ENCODE results near the gene FAM135A. TPM values are rescaled to one million over a fixed set of nuclear protein-coding genes. Genes with fewer than 3 reads are reported as not detected.
"Not testable (repeated sequence)": the region's sequence is repeated elsewhere in the genome, so short reads cannot be mapped to it uniquely, and the experiment has no call there.

The FAM135A gene
- polyA plus RNA-seq, 1 donor from 2014 or later = 4.8 TPM

DNA sequence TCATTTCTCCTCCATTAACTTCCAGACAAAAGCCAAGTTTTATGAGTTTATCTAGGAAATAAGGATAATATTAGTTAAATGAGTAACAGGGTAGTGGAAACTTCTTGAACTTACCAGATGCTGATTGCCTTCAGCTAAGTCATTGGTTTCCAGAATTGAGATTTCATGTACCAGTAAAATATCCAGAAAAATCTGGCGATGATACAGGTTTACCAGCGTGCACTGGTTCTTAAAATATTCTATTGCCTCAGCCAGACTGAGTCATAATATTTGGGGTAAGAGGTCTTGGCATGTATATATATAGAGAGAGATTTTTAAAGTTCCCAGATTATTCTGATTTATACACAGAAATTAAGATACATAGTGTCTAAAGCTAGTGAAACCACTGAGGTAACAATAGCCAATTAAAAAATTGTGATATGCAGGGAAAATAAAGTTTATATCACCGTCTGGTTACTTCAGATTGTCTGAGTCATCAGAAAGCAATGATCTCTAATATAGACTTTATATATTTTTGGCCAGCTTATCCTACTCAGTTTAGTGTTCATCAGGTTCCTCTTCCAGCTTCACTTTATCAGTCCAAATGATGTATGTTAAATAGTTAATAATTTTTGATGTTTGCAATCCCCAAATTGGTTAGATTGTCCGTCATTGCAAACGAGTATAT lies 113.9 kb downstream of the FAM135A start:
- H3K4me1 Mint-ChIP-seq = no peaks in the 10 kb centered on the region

DNA sequence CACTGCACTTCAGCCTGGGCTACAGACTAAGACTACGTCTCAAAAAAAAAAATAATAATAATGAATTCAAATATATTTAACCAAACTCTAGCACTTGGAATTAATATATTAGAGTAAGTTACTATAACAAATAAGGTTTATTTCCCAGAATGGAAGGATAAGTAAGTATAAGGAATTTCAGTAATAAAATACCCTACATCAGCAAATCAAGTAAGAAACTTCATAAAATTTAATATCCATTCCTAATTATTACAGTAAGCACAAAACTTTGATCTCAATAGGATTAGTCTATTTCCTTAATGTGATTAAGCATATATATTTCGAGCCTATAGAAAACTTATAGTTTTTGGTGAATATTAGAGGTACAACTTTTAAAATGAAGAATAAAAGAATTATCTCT lies 116.7 kb downstream of the FAM135A start:
- H3K4me3 Mint-ChIP-seq = no peak overlapping the region
- no peak overlapping the region for H3K27ac Mint-ChIP-seq
- no peaks in the 10 kb centered on the region for H3K27me3 Mint-ChIP-seq
- no peaks in the 10 kb centered on the region for H3K4me1 Mint-ChIP-seq
- H3K9me3 Mint-ChIP-seq = no peaks in the 10 kb centered on the region
- no peaks in the 10 kb centered on the region for H3K36me3 Mint-ChIP-seq

More for the DNA sequence above, 113.9 kb downstream of the FAM135A start:
- peaks cover 6% of the 10 kb centered on the region for H3K36me3 Mint-ChIP-seq
- no peak overlapping the region for H3K27ac Mint-ChIP-seq
- H3K27me3 Mint-ChIP-seq = no peaks in the 10 kb centered on the region
- no peaks in the 10 kb centered on the region for H3K9me3 Mint-ChIP-seq
- no peak overlapping the region for H3K4me3 Mint-ChIP-seq

DNA sequence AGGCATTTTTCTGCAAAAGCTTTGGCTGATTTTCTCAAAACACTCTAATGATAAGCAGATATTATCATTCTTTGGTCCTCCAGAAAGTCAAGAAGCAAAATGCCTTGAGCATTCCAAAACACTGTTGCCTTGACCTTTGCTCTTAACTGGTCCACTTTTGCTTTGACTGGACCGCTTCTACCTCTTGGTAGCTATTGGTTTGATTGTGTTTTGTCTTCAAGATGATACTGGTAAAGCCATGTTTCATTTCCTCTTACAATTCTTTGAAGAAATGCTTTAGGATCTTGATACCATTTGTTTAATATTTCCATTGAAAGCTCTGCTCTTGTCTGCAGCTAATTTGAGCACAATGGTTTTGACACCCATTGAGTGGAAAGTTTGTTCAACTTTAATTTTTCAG lies 117.8 kb downstream of the FAM135A start:
- Mint-ChIP-seq H3K4me1 (no peaks in the 10 kb centered on the region), H3K27ac (no peak overlapping the region), H3K27me3 (no peaks in the 10 kb centered on the region), H3K36me3 (peaks cover 2% of the 10 kb centered on the region), H3K4me3 (no peak overlapping the region), H3K9me3 (no peaks in the 10 kb centered on the region)

DNA sequence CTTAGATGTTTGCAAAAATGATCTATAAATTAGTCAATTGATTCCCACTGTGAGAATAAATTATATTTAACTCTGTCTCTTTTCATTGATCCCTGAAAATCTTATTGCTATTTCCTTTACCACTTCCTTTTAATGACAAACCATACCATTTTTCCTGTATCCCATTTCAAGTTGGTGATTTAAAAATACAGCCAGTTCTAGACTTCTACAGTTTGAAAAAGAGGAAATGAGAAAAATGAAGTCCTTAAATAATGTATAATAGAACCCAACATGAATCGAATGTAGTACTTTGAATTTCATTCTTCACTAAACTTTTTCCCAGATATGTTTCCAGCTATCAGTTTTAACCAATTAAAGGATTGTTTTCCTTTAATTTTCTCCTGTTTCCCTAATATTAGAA lies 124.0 kb downstream of the FAM135A start:
- no peak overlapping the region for H3K27ac Mint-ChIP-seq
- no peaks in the 10 kb centered on the region for H3K27me3 Mint-ChIP-seq
- H3K4me3 Mint-ChIP-seq = peak overlapping the region in 1 of 4 donors; percentile 9
- peaks cover 2 to 5% (median 5%) of the 10 kb centered on the region in 3 donors for H3K4me1 Mint-ChIP-seq
- H3K9me3 Mint-ChIP-seq = no peaks in the 10 kb centered on the region
- peaks cover 10% of the 10 kb centered on the region for H3K36me3 Mint-ChIP-seq

DNA sequence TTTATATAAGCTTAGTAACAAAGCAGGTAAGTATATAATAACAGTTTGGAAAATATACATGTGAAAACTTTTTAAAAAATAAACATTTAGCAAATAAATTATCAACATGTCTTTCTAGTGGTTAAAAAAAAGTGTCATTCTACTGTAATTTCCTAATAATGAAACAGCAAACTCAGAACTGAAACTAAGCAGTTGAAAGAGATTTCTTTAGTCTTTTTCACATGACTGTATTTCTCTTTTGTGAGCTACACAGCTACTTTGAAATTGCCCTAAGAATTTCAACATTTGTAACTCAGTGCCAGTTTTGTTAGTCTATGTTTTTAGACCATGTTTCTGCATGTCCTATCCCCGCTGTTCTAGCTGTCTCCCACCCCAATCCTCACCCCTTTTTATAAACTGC lies 125.1 kb downstream of the FAM135A start:
- no peak overlapping the region for H3K27ac Mint-ChIP-seq

DNA sequence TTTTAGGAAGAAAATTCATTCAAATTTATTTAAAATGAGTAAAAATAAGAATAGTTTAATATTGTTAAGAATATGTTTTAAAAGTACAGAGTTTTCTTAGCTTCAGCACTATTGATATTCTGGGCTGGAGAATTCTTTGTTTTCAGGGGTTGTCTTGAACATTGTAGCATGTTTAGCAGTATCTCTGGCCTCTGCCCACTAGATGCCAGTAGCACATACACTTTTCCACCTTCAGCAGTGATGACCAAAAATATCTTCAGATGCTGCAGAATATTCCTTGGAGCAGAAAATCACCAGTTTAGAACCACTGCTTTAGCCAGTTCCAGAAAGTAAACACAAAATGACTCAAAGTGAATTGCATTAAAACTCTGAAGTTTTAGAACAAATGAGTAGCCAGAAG lies 134.0 kb downstream of the FAM135A start:
- Mint-ChIP-seq H3K36me3 (no peaks in the 10 kb centered on the region), H3K27me3 (no peaks in the 10 kb centered on the region), H3K9me3 (no peaks in the 10 kb centered on the region), H3K4me3 (no peak overlapping the region), H3K4me1 (no peaks in the 10 kb centered on the region), H3K27ac (no peak overlapping the region)

More for the DNA sequence above, 125.1 kb downstream of the FAM135A start:
- H3K4me3 Mint-ChIP-seq = no peak overlapping the region
- peaks cover 2 to 5% (median 5%) of the 10 kb centered on the region in 3 donors for H3K4me1 Mint-ChIP-seq
- H3K36me3 Mint-ChIP-seq = peaks cover 10% of the 10 kb centered on the region
- no peaks in the 10 kb centered on the region for H3K27me3 Mint-ChIP-seq
- H3K9me3 Mint-ChIP-seq = no peaks in the 10 kb centered on the region

DNA sequence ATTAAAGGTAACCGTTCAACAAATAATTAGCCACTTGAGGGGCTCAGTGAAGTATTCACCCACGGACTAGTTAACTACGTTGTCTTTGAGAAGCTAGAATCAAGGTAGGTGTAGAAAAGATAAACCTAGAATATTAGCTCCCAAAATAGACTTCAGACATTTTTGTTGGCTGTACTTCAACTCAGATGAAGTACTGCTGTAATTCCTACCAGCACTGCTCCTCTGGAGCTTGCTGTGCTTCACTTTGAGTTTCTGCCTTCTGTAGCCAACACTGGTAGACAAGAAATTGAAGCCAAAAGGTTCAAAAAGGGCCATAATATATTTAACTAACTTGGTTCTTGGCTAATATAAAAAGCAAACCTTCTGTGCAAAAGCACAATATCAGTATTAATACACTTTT lies 134.6 kb downstream of the FAM135A start:
- Mint-ChIP-seq H3K27ac (no peak overlapping the region), H3K4me1 (no peaks in the 10 kb centered on the region), H3K9me3 (no peaks in the 10 kb centered on the region), H3K36me3 (no peaks in the 10 kb centered on the region), H3K4me3 (no peak overlapping the region), H3K27me3 (no peaks in the 10 kb centered on the region)

DNA sequence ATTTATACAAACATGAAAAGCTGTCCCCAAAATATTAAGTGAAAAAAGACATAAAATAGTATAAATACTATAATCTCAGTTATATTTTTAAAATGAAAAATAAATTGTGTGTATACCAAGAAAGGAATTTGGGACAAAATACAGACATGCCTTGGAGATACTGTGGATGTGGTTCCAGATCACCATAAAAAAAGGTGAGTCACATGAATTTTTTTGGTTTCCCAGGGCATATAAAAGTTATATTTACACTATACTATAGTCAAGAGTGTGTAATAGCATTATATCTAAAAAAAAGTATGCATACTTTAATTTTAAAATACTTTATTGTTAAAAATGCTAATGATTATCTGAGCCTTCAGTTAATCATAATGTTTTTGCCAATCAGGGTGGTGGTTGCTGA lies 136.0 kb downstream of the FAM135A start:
- Mint-ChIP-seq H3K4me1 (peaks cover 0 to 2% (median 0%) of the 10 kb centered on the region in 3 donors), H3K27me3 (no peaks in the 10 kb centered on the region)

DNA sequence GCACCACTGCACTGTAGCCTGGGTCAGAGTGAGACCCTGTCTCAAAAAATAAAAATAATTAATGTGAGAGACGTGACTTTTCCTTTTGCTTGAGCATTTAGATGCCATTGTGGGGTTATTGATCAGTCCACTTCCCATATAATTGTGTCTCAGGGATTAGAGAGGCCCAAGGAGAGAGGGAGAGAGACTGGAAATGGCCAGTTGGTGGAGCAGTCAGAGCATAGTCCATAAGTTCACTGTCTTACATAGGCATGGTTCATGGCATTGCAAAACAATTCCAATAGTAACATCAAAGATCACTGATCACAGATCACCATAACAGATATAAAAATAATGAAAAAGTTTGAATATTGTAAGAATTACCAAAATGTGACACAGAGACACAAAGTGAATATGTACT lies 138.3 kb downstream of the FAM135A start:
- no peaks in the 10 kb centered on the region for H3K27me3 Mint-ChIP-seq
- H3K4me1 Mint-ChIP-seq = peaks cover 0 to 2% (median 0%) of the 10 kb centered on the region in 3 donors
- no peaks in the 10 kb centered on the region for H3K36me3 Mint-ChIP-seq
- H3K9me3 Mint-ChIP-seq = no peaks in the 10 kb centered on the region
- H3K27ac Mint-ChIP-seq = no peak overlapping the region
- H3K4me3 Mint-ChIP-seq = no peak overlapping the region

More for the DNA sequence above, 136.0 kb downstream of the FAM135A start:
- Mint-ChIP-seq H3K27ac (no peak overlapping the region), H3K36me3 (no peaks in the 10 kb centered on the region), H3K9me3 (no peaks in the 10 kb centered on the region), H3K4me3 (no peak overlapping the region)

DNA sequence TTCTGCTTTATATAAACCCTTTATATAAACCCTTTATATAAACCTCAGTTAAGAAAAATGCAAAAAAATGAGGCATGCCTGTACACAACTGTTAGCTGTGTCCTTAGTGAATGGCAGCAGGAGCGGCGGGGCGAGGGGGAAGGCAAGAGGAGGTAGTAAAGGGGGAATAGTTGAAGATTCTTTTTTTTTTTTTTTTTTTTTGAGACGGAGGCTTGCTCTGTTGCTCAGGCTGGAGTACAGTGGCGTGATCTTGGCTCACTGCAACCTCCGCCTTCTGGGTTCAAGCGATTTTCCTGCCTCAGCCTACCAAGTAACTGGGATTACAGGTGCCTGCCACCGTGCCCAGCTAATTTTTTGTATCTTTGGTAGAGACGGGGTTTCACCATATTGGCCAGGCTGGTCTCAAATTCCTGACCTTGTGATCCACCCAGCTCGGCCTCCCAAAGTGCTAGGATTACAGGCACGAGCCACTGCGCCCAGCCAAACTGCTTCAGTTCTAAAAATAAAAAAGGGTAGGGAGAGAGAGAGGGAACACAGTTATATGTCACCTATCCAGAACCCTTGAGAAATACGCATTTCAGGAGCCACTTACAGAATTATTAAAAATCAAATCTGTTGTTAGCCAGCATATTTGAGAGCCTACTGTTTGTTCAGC lies 139.1 kb downstream of the FAM135A start:
- not testable (repeated sequence) for H3K9me3 Mint-ChIP-seq, H3K4me3 Mint-ChIP-seq, H3K27ac Mint-ChIP-seq, H3K4me1 Mint-ChIP-seq, H3K36me3 Mint-ChIP-seq, H3K27me3 Mint-ChIP-seq

DNA sequence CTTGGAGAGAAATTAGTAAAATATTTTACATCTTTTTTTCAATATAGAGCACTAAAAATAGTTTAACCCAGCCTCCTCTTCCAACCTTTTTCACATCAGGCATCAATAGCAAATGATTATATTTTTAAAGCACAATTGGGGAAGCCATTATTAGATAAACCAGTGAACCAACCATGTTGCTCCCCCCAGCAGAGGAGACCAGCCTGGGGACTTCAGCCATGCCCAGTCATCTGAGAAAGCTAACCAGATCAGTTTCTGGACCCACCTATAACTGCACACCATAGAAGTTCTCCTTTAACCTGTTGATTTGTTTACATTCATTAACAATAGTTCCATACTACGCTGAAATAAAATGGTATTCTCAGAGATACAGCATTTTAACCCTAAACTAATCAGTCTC lies 139.7 kb downstream of the FAM135A start:
- Mint-ChIP-seq H3K27me3 (no peaks in the 10 kb centered on the region), H3K36me3 (no peaks in the 10 kb centered on the region), H3K4me3 (no peak overlapping the region), H3K27ac (no peak overlapping the region), H3K9me3 (no peaks in the 10 kb centered on the region), H3K4me1 (peaks cover 0 to 2% (median 0%) of the 10 kb centered on the region in 3 donors)

DNA sequence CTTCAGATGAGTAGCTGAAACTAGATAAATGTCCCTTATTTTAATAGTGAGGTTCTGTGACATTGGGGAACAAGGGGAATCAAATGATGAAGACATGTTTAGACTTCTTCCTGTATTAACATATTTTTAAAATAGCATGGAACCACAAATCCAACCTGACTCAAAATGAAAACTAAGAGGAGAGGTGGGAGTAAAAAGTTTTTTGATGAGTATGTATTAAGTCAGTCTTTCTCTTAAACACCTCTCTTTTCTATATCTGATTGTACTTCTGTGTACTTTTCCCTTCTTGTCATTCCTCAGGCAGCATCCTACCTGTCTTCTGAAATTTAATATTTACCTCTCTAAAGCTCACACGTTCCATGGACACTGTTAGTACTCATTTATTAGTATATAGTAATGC lies 144.7 kb downstream of the FAM135A start:
- no peaks in the 10 kb centered on the region for H3K27me3 Mint-ChIP-seq
- H3K9me3 Mint-ChIP-seq = no peaks in the 10 kb centered on the region
- no peak overlapping the region for H3K27ac Mint-ChIP-seq
- H3K4me3 Mint-ChIP-seq = no peak overlapping the region
- H3K4me1 Mint-ChIP-seq = peaks cover 0 to 2% (median 0%) of the 10 kb centered on the region in 3 donors
- H3K36me3 Mint-ChIP-seq = no peaks in the 10 kb centered on the region

DNA sequence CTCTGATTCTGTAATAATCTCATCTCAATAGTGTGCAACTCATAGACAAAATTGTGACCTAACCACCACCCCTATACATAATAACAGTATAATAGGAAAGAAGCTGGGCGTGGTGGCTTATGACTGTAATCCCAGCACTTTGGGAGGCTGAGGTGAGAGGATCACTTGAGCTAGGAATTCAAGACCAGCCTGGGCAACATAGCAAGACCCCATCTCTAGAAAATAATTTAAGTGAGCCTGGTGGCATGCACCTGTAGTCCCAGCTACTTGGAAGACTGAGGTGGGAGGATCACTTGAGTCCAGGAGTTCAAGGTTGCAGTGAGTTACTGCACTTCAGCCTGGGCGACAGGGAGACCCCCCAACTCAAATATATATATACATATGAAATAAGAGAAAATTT lies 149.1 kb downstream of the FAM135A start:
- not testable (repeated sequence) for H3K36me3 Mint-ChIP-seq, H3K4me3 Mint-ChIP-seq, H3K27me3 Mint-ChIP-seq, H3K4me1 Mint-ChIP-seq, H3K9me3 Mint-ChIP-seq, H3K27ac Mint-ChIP-seq

DNA sequence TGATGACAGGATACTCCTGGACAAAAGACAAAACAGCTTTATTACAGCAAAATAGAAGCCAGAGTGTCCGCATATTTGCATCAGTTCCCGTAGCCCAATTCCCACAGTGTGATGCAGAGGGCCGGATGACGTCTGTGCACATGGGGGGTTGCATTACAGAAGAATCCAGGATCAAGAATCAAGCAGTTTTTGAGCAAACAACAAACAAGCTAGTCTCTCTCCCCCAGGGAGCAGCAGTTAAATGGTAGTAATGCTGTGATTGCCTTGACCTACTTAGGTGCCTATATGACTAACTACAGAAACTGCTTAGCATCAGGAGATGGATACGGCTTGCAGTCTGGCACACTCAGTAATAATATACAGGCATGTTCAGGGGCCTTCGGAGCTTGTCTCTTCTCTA lies 150.2 kb downstream of the FAM135A start:
- peaks cover 8 to 11% (median 10%) of the 10 kb centered on the region in 3 donors for H3K4me1 Mint-ChIP-seq
- peak overlapping the region in 2 of 3 donors; percentile 18 to 65 for H3K27ac Mint-ChIP-seq
- no peaks in the 10 kb centered on the region for H3K9me3 Mint-ChIP-seq
- H3K4me3 Mint-ChIP-seq = peak overlapping the region in 1 of 4 donors; percentile 37
- H3K36me3 Mint-ChIP-seq = peaks cover 2% of the 10 kb centered on the region
- H3K27me3 Mint-ChIP-seq = no peaks in the 10 kb centered on the region

DNA sequence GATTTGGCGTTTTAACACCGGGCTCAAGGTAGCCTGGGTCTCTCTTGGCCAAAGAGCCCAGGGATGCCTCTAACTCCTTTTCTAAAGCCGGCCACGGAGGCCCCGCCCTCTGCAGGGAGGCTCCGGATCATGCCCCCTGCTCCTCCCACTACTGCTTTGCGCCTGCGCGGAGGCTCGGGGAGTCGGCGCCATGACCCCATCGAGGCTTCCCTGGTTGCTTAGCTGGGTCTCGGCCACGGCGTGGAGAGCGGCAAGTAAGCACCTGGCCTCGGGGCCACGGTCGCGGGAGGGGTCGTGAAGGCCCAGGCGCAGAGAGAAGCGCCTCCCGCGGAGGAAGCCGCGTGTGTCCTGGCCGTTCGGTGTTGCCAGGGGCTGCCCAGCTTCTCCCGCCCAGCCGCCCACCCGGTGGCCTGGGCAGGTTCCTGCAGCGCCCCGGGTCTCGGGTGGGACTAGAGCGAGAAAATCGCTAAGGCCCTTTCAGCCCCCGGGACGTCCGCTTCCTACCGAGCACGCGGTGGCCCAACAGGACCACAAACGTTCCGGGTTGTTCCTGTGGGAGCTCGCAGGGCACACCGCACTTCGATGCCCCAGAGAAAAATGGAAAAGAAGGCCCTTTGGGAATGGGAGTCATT lies 153.6 kb downstream of the FAM135A start, which contains the start of gene SDHAF4:
Gene SDHAF4 (plus strand): TSS at position 180 of the 632 bp plus-strand sequence. CDS start 11 bp downstream, at position 191.
- no peaks in the 10 kb centered on the region for H3K9me3 Mint-ChIP-seq

More for the DNA sequence above, 153.6 kb downstream of the FAM135A start, which contains the start of gene SDHAF4:
- peaks cover 14 to 15% (median 15%) of the 10 kb centered on the region in 3 donors for H3K4me1 Mint-ChIP-seq
- peak within 1 kb of the TSS; percentile 15 to 92 (median 58) for H3K27ac Mint-ChIP-seq
- H3K36me3 Mint-ChIP-seq = peaks cover 5% of the 10 kb centered on the region
- H3K4me3 Mint-ChIP-seq = peak within 1 kb of the TSS; percentile 89 to 96 (median 94)
- no peaks in the 10 kb centered on the region for H3K27me3 Mint-ChIP-seq
